DMS153 (cell line): ENCODE measurements around the gene KLHL42.
A peak's percentile ranks its signal among the peaks of the same experiment; 100 is the strongest.
"Not testable (repeated sequence)": the region's sequence is repeated elsewhere in the genome, so short reads cannot be mapped to it uniquely, and the experiment has no call there.

Experiments used
- DNase-seq: peaks from one replicate; lab custom pipeline; 2025; lab: John Stamatoyannopoulos, UW

KLHL42 gene

GRCh38 chr12:27779920-27780611, at the start of gene KLHL42, which contains the start of gene MANSC4:
TSS of gene KLHL42 (plus strand) at chr12:27780233. CDS start at chr12:27780331, 98 bp downstream.
TSS of gene MANSC4 (minus strand) at chr12:27780236. CDS start at chr12:27771276, 8,960 bp downstream.
- DNase-seq, result peak; percentile 57

- no peak for DNase-seq
Observed at GRCh38 chr12:27732281-27732680, 47.8 kb upstream of the KLHL42 start.

GRCh38 chr12:27733052-27733656, 46.9 kb upstream of the KLHL42 start:
- DNase-seq, result no peak

GRCh38 chr12:27733791-27734190, 46.2 kb upstream of the KLHL42 start:
- DNase-seq, result no peak

GRCh38 chr12:27734321-27734720, 45.7 kb upstream of the KLHL42 start:
- DNase-seq, result not testable (repeated sequence)

- no peak for DNase-seq
Observed at GRCh38 chr12:27743601-27744000, 36.4 kb upstream of the KLHL42 start.

- DNase-seq, result not testable (repeated sequence)
Observed at GRCh38 chr12:27745734-27746133, 34.3 kb upstream of the KLHL42 start.

GRCh38 chr12:27747111-27747820, 32.8 kb upstream of the KLHL42 start:
- DNase-seq, result no peak

- no peak for DNase-seq
Observed at GRCh38 chr12:27751386-27752047, 28.5 kb upstream of the KLHL42 start.

GRCh38 chr12:27754795-27755194, 25.2 kb upstream of the KLHL42 start:
- DNase-seq, result no peak

- DNase-seq, result no peak
Observed at GRCh38 chr12:27756670-27757195, 23.3 kb upstream of the KLHL42 start.

- no peak for DNase-seq
Observed at GRCh38 chr12:27762757-27763156, 17.3 kb upstream of the KLHL42 start.

GRCh38 chr12:27766587-27766986, 13.4 kb upstream of the KLHL42 start:
- no peak for DNase-seq

GRCh38 chr12:27769142-27769673, 10.8 kb upstream of the KLHL42 start:
- no peak for DNase-seq

- DNase-seq, result no peak
Observed at GRCh38 chr12:27771481-27772327, 8.3 kb upstream of the KLHL42 start.

GRCh38 chr12:27772328-27773049, 7.5 kb upstream of the KLHL42 start:
- no peak for DNase-seq

- DNase-seq, result no peak
Observed at GRCh38 chr12:27777141-27777540, 2.9 kb upstream of the KLHL42 start.

- DNase-seq, result no peak
Observed at GRCh38 chr12:27778206-27778605, 1.8 kb upstream of the KLHL42 start.

GRCh38 chr12:27779416-27779919, 565 bp upstream of the KLHL42 start:
- no peak for DNase-seq
